ENCODE data around the gene FGGY.

- no peak for TF ChIP-seq CTCF (conservative IDR thresholded peaks at IDR 0.05 in 1 of 2, IDR thresholded peaks at IDR 0.05 in 1 of 2; ENCODE audit: extremely low read depth in 1 of 2, insufficient read depth in 1 of 2, low read depth in 1 of 2, low read length in 2 of 2)
- no peak for TF ChIP-seq EZH2 (IDR thresholded peaks at IDR 0.05; ENCODE audit: borderline replicate concordance, low read length)
Measured at GRCh38 chr1:59643526-59643925, 346.6 kb downstream of the FGGY start.
